Uterus (tissue), 2 donors: ENCODE data around the gene GZMH.

ENCODE experiments used
- CTCF ChIP-seq, 4 experiments: fragments of 200-600 bp in 2 of 4; fragments of 450-650 bp in 2 of 4; sonication (generic) in 2 of 4; IDR thresholded peaks; one replicate each; pipeline ENCODE4 v1.5.1; 2016 to 2019; ENCODE audit warnings: antibody characterized with exemption in 4 of 4, mild to moderate bottlenecking in 2 of 4, moderate library complexity in 1 of 4
- POLR2A ChIP-seq, 2 donors: fragments of 450-650 bp; IDR thresholded peaks; one replicate each; pipeline ENCODE4 v1.6.1; 2016; ENCODE audit warnings: antibody characterized with exemption in 2 of 2, mild to moderate bottlenecking in 1 of 2, moderate library complexity in 1 of 2

DNA sequence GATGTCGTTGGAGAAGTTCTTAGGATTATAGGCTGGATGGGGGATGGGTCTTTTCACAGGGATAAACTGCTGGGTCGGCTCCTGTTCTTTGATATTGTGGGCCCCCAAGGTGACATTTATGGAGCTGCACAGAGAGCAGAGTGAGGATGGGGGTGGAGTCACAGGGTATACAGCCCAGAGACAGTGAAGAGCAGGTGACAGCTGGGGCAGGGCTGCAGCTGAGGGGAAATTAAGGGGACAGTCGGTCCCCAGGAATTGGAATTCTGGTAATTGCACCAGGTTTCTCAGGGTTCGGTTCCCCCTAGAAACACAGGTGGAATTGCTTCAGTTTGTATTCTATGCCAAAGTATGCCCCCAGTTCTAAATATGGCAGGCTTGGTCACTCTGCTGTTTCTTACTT lies 22.9 kb upstream of the GZMH start:
- TF ChIP-seq CTCF (IDR thresholded peaks at IDR 0.05), result no peak
- no peak for TF ChIP-seq POLR2A (IDR thresholded peaks at IDR 0.05)
